ENCODE results near the gene EIF4EBP2.

EIF4EBP2 gene

DNA sequence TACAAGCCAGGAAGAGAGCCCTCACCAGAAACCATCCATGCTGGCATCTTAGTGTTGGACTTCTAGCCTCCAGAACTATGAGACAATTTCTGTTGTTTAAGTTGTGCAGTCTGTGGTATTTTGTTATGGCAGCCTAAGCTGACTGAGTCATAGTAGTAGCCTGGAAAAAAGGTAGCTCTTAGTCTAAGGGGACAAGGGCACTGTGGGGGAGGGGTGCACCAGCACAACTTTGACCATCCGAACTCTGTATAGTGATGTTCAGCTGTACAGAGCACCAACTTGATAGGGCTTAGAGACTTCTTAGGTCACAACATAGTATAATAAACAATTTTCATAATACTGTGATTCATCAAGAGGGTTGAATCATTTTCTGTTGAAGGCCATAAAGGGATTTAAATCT lies 14.3 kb downstream of the EIF4EBP2 start:
- Histone ChIP-seq H3K79me2 (ENCODE audit: control insufficient read depth, insufficient read depth, low read length) (peaks cover 5% of the 10 kb centered on the region), H2BK5ac (ENCODE audit: low read length) (no peak overlapping the region), H2BK15ac (replicated peaks; ENCODE audit: low read depth) (no peak overlapping the region), H3K4me3 (ENCODE audit: low read length) (no peak overlapping the region), H3K9ac (ENCODE audit: low read length) (no peak overlapping the region), H3K27ac (ENCODE audit: low read depth, low read length) (no peak overlapping the region), H3K4me2 (ENCODE audit: low read length) (no peak overlapping the region), H4K8ac (ENCODE audit: low read depth, low read length) (no peak overlapping the region), H3K4ac (ENCODE audit: low read depth, low read length) (no peak overlapping the region), H3K27me3 (ENCODE audit: insufficient read depth, low read length, poor library complexity) (no peaks in the 10 kb centered on the region), H4K5ac (ENCODE audit: low read length) (no peak overlapping the region), H2BK120ac (ENCODE audit: low read depth, low read length) (no peak overlapping the region), H3K56ac (ENCODE audit: low read length) (no peak overlapping the region), H3K79me1 (ENCODE audit: low read length) (peaks cover 11% of the 10 kb centered on the region), H2AK5ac (ENCODE audit: low read length) (no peak overlapping the region), H3K4me1 (ENCODE audit: control insufficient read depth, low read depth, low read length) (no peaks in the 10 kb centered on the region), H3K36me3 (ENCODE audit: control insufficient read depth, insufficient read depth, low read length) (peaks cover 5% of the 10 kb centered on the region), H3K23ac (ENCODE audit: low read length) (no peak overlapping the region), H3K18ac (ENCODE audit: low read length) (no peak overlapping the region)
- no peak for DNase-seq
- WGBS (ENCODE audit: extremely low coverage, insufficient coverage, low lambda C conversion rate): no CpG with 5 or more reads among the region's 1 CpG

DNA sequence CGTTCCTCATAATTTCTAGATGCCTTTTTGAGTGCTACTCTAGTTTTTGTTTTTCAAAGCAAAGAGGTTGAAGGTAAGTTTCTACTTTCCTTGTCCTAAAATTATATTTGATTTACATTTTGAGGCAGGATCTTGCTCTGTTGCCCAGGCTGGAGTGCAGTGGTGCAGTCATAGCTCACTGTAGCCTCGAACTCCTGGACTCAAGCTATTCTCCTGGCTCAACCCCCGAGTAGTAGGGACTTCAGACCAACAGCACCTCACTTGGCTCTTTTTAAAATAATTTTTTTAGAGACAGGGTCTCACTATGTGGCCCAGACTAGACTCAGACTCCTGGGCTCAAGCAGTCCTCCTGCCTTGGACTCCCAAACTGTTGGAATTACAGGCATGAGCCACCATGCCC lies 14.8 kb downstream of the EIF4EBP2 start:
- no peak overlapping the region for H3K27ac ChIP-seq (ENCODE audit: low read depth, low read length)
- no peak overlapping the region for H3K9ac ChIP-seq (ENCODE audit: low read length)
- H3K18ac ChIP-seq (ENCODE audit: low read length): no peak overlapping the region
- no peak overlapping the region for H2BK15ac ChIP-seq (replicated peaks; ENCODE audit: low read depth)
- no CpG with 5 or more reads among the region's 3 CpGs for WGBS (ENCODE audit: extremely low coverage, insufficient coverage, low lambda C conversion rate)
- H2BK5ac ChIP-seq (ENCODE audit: low read length): no peak overlapping the region
- H2BK120ac ChIP-seq (ENCODE audit: low read depth, low read length): no peak overlapping the region
- no peaks in the 10 kb centered on the region for H3K4me1 ChIP-seq (ENCODE audit: control insufficient read depth, low read depth, low read length)
- H3K4me2 ChIP-seq (ENCODE audit: low read length): no peak overlapping the region
- no peak overlapping the region for H2AK5ac ChIP-seq (ENCODE audit: low read length)
- peaks cover 6% of the 10 kb centered on the region for H3K36me3 ChIP-seq (ENCODE audit: control insufficient read depth, insufficient read depth, low read length)
- peaks cover 11% of the 10 kb centered on the region for H3K79me1 ChIP-seq (ENCODE audit: low read length)
- H3K27me3 ChIP-seq (ENCODE audit: insufficient read depth, low read length, poor library complexity): no peaks in the 10 kb centered on the region
- H3K23ac ChIP-seq (ENCODE audit: low read length): no peak overlapping the region
- no peak for DNase-seq
- H3K4me3 ChIP-seq (ENCODE audit: low read length): no peak overlapping the region
- no peak overlapping the region for H4K8ac ChIP-seq (ENCODE audit: low read depth, low read length)
- no peak overlapping the region for H4K5ac ChIP-seq (ENCODE audit: low read length)
- H3K4ac ChIP-seq (ENCODE audit: low read depth, low read length): no peak overlapping the region
- H3K79me2 ChIP-seq (ENCODE audit: control insufficient read depth, insufficient read depth, low read length): peaks cover 3% of the 10 kb centered on the region
- no peak overlapping the region for H3K56ac ChIP-seq (ENCODE audit: low read length)

DNA sequence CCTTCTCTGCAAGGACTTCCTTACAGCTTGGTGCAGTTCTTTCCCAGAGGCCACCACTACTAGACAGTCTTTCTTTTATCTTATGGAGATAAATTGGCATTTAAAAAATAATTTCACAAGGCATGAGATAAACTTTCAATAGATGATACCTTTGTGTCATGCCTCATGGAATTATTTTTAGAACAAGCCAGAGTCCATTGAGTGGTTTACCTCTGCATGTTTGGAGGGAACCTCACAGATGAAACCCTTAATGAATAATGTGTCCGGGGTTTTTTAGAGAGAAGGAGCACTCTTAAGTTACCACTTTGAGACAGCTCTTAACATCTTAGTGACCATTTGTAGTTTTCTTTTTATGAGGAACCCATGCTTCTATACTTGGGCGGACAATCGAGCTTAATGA lies 20.4 kb downstream of the EIF4EBP2 start:
- Histone ChIP-seq H2AK5ac (ENCODE audit: low read length) (no peak overlapping the region), H2BK15ac (replicated peaks; ENCODE audit: low read depth) (no peak overlapping the region), H4K8ac (ENCODE audit: low read depth, low read length) (no peak overlapping the region), H3K79me1 (ENCODE audit: low read length) (peaks cover 2% of the 10 kb centered on the region), H4K5ac (ENCODE audit: low read length) (no peak overlapping the region), H3K4me2 (ENCODE audit: low read length) (no peak overlapping the region), H3K4me3 (ENCODE audit: low read length) (no peak overlapping the region), H2BK5ac (ENCODE audit: low read length) (no peak overlapping the region), H3K4ac (ENCODE audit: low read depth, low read length) (no peak overlapping the region), H3K36me3 (ENCODE audit: control insufficient read depth, insufficient read depth, low read length) (peaks cover 11% of the 10 kb centered on the region), H3K4me1 (ENCODE audit: control insufficient read depth, low read depth, low read length) (no peaks in the 10 kb centered on the region), H3K23ac (ENCODE audit: low read length) (no peak overlapping the region), H3K79me2 (ENCODE audit: control insufficient read depth, insufficient read depth, low read length) (no peaks in the 10 kb centered on the region), H3K18ac (ENCODE audit: low read length) (no peak overlapping the region), H3K9ac (ENCODE audit: low read length) (no peak overlapping the region), H3K27me3 (ENCODE audit: insufficient read depth, low read length, poor library complexity) (no peaks in the 10 kb centered on the region), H3K27ac (ENCODE audit: low read depth, low read length) (no peak overlapping the region), H2BK120ac (ENCODE audit: low read depth, low read length) (no peak overlapping the region), H3K56ac (ENCODE audit: low read length) (no peak overlapping the region)
- no CpG with 5 or more reads among the region's 3 CpGs for WGBS (ENCODE audit: extremely low coverage, insufficient coverage, low lambda C conversion rate)
- no peak for DNase-seq

DNA sequence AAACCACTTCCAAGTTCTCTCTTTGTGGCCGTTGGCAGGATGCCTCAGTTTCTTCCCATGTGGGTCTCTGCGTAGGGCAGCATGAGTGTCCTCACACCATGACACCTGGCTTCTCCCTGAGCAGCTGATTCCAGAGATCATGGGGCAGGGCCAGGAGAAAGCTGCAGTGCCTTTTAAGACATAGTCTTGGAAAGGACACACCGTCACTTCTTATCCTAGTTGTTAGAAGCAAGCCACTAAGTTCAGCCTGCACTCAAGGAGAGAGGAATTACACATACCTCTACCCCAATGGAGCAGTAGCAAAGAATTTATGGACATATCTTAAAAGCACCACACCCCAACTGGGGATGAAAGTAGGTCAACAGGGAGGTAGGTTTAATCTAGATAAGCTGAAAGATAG lies 21.2 kb downstream of the EIF4EBP2 start:
- no CpG with 5 or more reads among the region's 3 CpGs for WGBS (ENCODE audit: extremely low coverage, insufficient coverage, low lambda C conversion rate)
- Histone ChIP-seq H3K56ac (ENCODE audit: low read length) (no peak overlapping the region), H3K27ac (ENCODE audit: low read depth, low read length) (no peak overlapping the region), H3K4me3 (ENCODE audit: low read length) (no peak overlapping the region), H4K5ac (ENCODE audit: low read length) (no peak overlapping the region), H3K36me3 (ENCODE audit: control insufficient read depth, insufficient read depth, low read length) (peaks cover 8% of the 10 kb centered on the region), H2AK5ac (ENCODE audit: low read length) (no peak overlapping the region), H3K79me2 (ENCODE audit: control insufficient read depth, insufficient read depth, low read length) (no peaks in the 10 kb centered on the region), H3K18ac (ENCODE audit: low read length) (no peak overlapping the region), H3K27me3 (ENCODE audit: insufficient read depth, low read length, poor library complexity) (no peaks in the 10 kb centered on the region), H3K4ac (ENCODE audit: low read depth, low read length) (no peak overlapping the region), H3K4me1 (ENCODE audit: control insufficient read depth, low read depth, low read length) (no peaks in the 10 kb centered on the region), H3K79me1 (ENCODE audit: low read length) (peaks cover 2% of the 10 kb centered on the region), H4K8ac (ENCODE audit: low read depth, low read length) (no peak overlapping the region), H3K23ac (ENCODE audit: low read length) (no peak overlapping the region), H3K9ac (ENCODE audit: low read length) (no peak overlapping the region), H2BK15ac (replicated peaks; ENCODE audit: low read depth) (no peak overlapping the region), H2BK5ac (ENCODE audit: low read length) (no peak overlapping the region), H3K4me2 (ENCODE audit: low read length) (no peak overlapping the region), H2BK120ac (ENCODE audit: low read depth, low read length) (no peak overlapping the region)
- DNase-seq: no peak

DNA sequence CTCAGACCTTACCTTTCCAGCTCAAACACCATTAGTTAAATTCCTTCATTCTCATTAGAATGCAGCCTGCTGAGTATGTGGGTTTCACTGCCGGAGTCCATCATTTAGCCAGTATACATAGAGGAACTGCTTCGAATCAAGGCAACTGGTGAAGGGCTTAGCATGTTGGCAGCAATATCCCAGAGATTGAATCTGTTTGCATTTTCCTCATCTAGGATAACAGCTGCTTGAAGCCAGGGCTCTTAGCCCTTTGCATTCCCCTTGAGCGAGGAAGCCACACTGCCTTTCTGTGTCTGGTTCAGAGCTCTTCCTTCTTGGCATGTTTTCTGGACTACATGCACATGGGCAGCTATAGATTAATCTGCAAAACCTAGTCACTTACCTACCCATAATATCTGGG lies 22.9 kb downstream of the EIF4EBP2 start:
- H2BK15ac ChIP-seq (replicated peaks; ENCODE audit: low read depth): no peak overlapping the region
- H3K23ac ChIP-seq (ENCODE audit: low read length): no peak overlapping the region
- H3K4ac ChIP-seq (ENCODE audit: low read depth, low read length): no peak overlapping the region
- H3K36me3 ChIP-seq (ENCODE audit: control insufficient read depth, insufficient read depth, low read length): peaks cover 11% of the 10 kb centered on the region
- no peaks in the 10 kb centered on the region for H3K4me1 ChIP-seq (ENCODE audit: control insufficient read depth, low read depth, low read length)
- no peak overlapping the region for H3K9ac ChIP-seq (ENCODE audit: low read length)
- H2AK5ac ChIP-seq (ENCODE audit: low read length): no peak overlapping the region
- H3K79me2 ChIP-seq (ENCODE audit: control insufficient read depth, insufficient read depth, low read length): no peaks in the 10 kb centered on the region
- H2BK120ac ChIP-seq (ENCODE audit: low read depth, low read length): no peak overlapping the region
- H3K56ac ChIP-seq (ENCODE audit: low read length): no peak overlapping the region
- H3K27ac ChIP-seq (ENCODE audit: low read depth, low read length): no peak overlapping the region
- no peak overlapping the region for H3K4me3 ChIP-seq (ENCODE audit: low read length)
- H3K18ac ChIP-seq (ENCODE audit: low read length): no peak overlapping the region
- H2BK5ac ChIP-seq (ENCODE audit: low read length): no peak overlapping the region
- H3K79me1 ChIP-seq (ENCODE audit: low read length): peaks cover 6% of the 10 kb centered on the region
- H3K27me3 ChIP-seq (ENCODE audit: insufficient read depth, low read length, poor library complexity): no peaks in the 10 kb centered on the region
- H3K4me2 ChIP-seq (ENCODE audit: low read length): no peak overlapping the region
- no CpG with 5 or more reads among the region's 3 CpGs for WGBS (ENCODE audit: extremely low coverage, insufficient coverage, low lambda C conversion rate)
- no peak overlapping the region for H4K8ac ChIP-seq (ENCODE audit: low read depth, low read length)
- no peak for DNase-seq
- no peak overlapping the region for H4K5ac ChIP-seq (ENCODE audit: low read length)

Measured in mesendoderm (in vitro differentiated cells).